Uterus (tissue), 2 donors: Measurements from ENCODE around the gene MINDY1.

ENCODE experiments used
- CTCF ChIP-seq, 4 experiments: fragments of 200-600 bp in 2 of 4; fragments of 450-650 bp in 2 of 4; sonication (generic) in 2 of 4; IDR thresholded peaks; one replicate each; pipeline ENCODE4 v1.5.1; 2016 to 2019; ENCODE audit warnings: antibody characterized with exemption in 4 of 4, mild to moderate bottlenecking in 2 of 4, moderate library complexity in 1 of 4
- POLR2A ChIP-seq, 2 donors: fragments of 450-650 bp; IDR thresholded peaks; one replicate each; pipeline ENCODE4 v1.6.1; 2016; ENCODE audit warnings: antibody characterized with exemption in 2 of 2, mild to moderate bottlenecking in 1 of 2, moderate library complexity in 1 of 2

- no peak for TF ChIP-seq CTCF (IDR thresholded peaks at IDR 0.05)
- TF ChIP-seq POLR2A (IDR thresholded peaks at IDR 0.05) = no peak
Measured at GRCh38 chr1:150973258-150973835, 33.4 kb downstream of the MINDY1 start.
